Activated CD4-positive, alpha-beta T cell treated with anti-CD3 and anti-CD28 coated beads for 4 hours (primary cell): Measurements from ENCODE around the gene DCLK2.

Source experiments
- DNase-seq, 2 donors: peaks; one replicate each; pipeline ENCODE4 v3.0.0-alpha.2; 2020

The DCLK2 gene

GRCh38 chr4:150070464-150071170 is 7.6 kb upstream of the DCLK2 start:
- DNase-seq = no peak

GRCh38 chr4:150072471-150072870 is 5.8 kb upstream of the DCLK2 start:
- no peak for DNase-seq

- no peak for DNase-seq
These were observed 5.1 kb upstream of the DCLK2 start for GRCh38 chr4:150072906-150073714.

GRCh38 chr4:150074064-150074463 is 4.2 kb upstream of the DCLK2 start:
- no peak for DNase-seq

- DNase-seq = no peak
These were observed 385 bp downstream of the DCLK2 start for GRCh38 chr4:150078579-150079080.

- no peak for DNase-seq
These were observed 886 bp downstream of the DCLK2 start for GRCh38 chr4:150079081-150079581.

GRCh38 chr4:150080337-150080736 is 2.1 kb downstream of the DCLK2 start:
- no peak for DNase-seq

- no peak for DNase-seq
These were observed 2.6 kb downstream of the DCLK2 start for GRCh38 chr4:150080875-150081274.

- DNase-seq = no peak
These were observed 4.0 kb downstream of the DCLK2 start for GRCh38 chr4:150082241-150082640.

GRCh38 chr4:150087006-150087405 is 8.8 kb downstream of the DCLK2 start:
- DNase-seq = no peak

- DNase-seq = no peak
These were observed 11.5 kb downstream of the DCLK2 start for GRCh38 chr4:150089732-150090131.

- no peak for DNase-seq
These were observed 12.6 kb downstream of the DCLK2 start for GRCh38 chr4:150090836-150091235.

GRCh38 chr4:150094676-150095075 is 16.4 kb downstream of the DCLK2 start:
- no peak for DNase-seq

- no peak for DNase-seq
These were observed 18.4 kb downstream of the DCLK2 start for GRCh38 chr4:150096625-150097024.

GRCh38 chr4:150098214-150098613 is 20.0 kb downstream of the DCLK2 start:
- no peak for DNase-seq

- DNase-seq = no peak
These were observed 26.3 kb downstream of the DCLK2 start for GRCh38 chr4:150104404-150105027.

GRCh38 chr4:150106886-150107285 is 28.6 kb downstream of the DCLK2 start:
- DNase-seq = no peak

- no peak for DNase-seq
These were observed 30.4 kb downstream of the DCLK2 start for GRCh38 chr4:150108691-150109090.

GRCh38 chr4:150114641-150115040 is 36.4 kb downstream of the DCLK2 start:
- DNase-seq = no peak

- no peak for DNase-seq
These were observed 37.6 kb downstream of the DCLK2 start for GRCh38 chr4:150115851-150116250.

GRCh38 chr4:150116506-150116905 is 38.3 kb downstream of the DCLK2 start:
- DNase-seq = no peak

GRCh38 chr4:150117094-150117493 is 38.8 kb downstream of the DCLK2 start:
- DNase-seq = no peak

- no peak for DNase-seq
These were observed 39.4 kb downstream of the DCLK2 start for GRCh38 chr4:150117629-150118028.

GRCh38 chr4:150119492-150119891 is 41.2 kb downstream of the DCLK2 start:
- DNase-seq = no peak
